Testis (tissue), 3 donors: ENCODE data around the gene RAI1. TPM values are rescaled to one million over a fixed set of nuclear protein-coding genes. Genes with fewer than 3 reads are reported as not detected.
A peak's percentile ranks its signal among the peaks of the same experiment; 100 is the strongest.

Experiments used
- DNase-seq: peaks from one replicate; pipeline ENCODE4 v3.0.0-alpha.2; 2019
- H3K27ac ChIP-seq, 2 donors: fragments of 200-600 bp; sonication (generic); one replicate each; pipeline ENCODE4 v1.5.1; 2019
- H3K27me3 ChIP-seq: fragments of 200-600 bp; sonication (generic); one replicate; pipeline ENCODE4 v1.5.1; 2019
- H3K36me3 ChIP-seq: fragments of 200-600 bp; sonication (generic); one replicate; pipeline ENCODE4 v1.5.1; 2017; ENCODE audit warnings: low read depth; ENCODE audit errors: missing control alignments
- H3K4me1 ChIP-seq: fragments of 200-600 bp; sonication (generic); one replicate; pipeline ENCODE4 v1.5.1; 2019
- H3K4me3 ChIP-seq, 2 donors: fragments of 200-600 bp; sonication (generic); one replicate each; pipeline ENCODE4 v1.5.1; 2017 to 2019
- H3K9me3 ChIP-seq: fragments of 200-600 bp; sonication (generic); one replicate; pipeline ENCODE4 v1.5.1; 2017
- CTCF ChIP-seq, 3 experiments: fragments of 450-650 bp in 2 of 3; fragments of 200-600 bp in 1 of 3; sonication (generic) in 1 of 3; IDR thresholded peaks; one replicate each; pipeline ENCODE4 v1.5.1; 2016 to 2019; ENCODE audit warnings: antibody characterized with exemption in 3 of 3, mild to moderate bottlenecking in 2 of 3, moderate library complexity in 1 of 3
- POLR2A ChIP-seq: fragments of 450-650 bp; IDR thresholded peaks from one replicate; pipeline ENCODE4 v1.6.1; 2017; ENCODE audit warnings: antibody characterized with exemption, mild to moderate bottlenecking, moderate library complexity
- WGBS, 2 donors: methylation state at CpG; one replicate each; pipeline ENCODE4 v1.1.5; 2018; 5-methylcytosine and 5-hydroxymethylcytosine counted together
- intact Hi-C: fragments of 100-400 bp; cut with DNase I; formaldehyde crosslinking; loops from one replicate; pipeline ENCODE4 v1.15.1; 2023; ENCODE audit warnings: low total_unique reads
- polyA plus RNA-seq: library from polyadenylated mRNA; stranded (reverse); fragments of 350-450 nt; fragmentation: Illumina TruSeq; extraction: RNeasy Lipid Tissue Mini Kit (QIAGEN cat#74804); gene quantifications from one replicate; pipeline ENCODE4 v1.2.3, GENCODE V29; 2014; ENCODE audit warnings: low read depth, low replicate concordance; ENCODE audit not compliant: insufficient read depth
- total RNA-seq, 2 donors: library from RNA; depleted of rRNA; stranded (reverse); fragments of >200 nt; gene quantifications; one replicate each; pipeline ENCODE4 v1.2.3, GENCODE V29; 2016

Gene RAI1
- total and polyA plus RNA-seq, 3 donors from 2014 or later, result 17.5 to 44.5 (median 42.8) TPM

DNA sequence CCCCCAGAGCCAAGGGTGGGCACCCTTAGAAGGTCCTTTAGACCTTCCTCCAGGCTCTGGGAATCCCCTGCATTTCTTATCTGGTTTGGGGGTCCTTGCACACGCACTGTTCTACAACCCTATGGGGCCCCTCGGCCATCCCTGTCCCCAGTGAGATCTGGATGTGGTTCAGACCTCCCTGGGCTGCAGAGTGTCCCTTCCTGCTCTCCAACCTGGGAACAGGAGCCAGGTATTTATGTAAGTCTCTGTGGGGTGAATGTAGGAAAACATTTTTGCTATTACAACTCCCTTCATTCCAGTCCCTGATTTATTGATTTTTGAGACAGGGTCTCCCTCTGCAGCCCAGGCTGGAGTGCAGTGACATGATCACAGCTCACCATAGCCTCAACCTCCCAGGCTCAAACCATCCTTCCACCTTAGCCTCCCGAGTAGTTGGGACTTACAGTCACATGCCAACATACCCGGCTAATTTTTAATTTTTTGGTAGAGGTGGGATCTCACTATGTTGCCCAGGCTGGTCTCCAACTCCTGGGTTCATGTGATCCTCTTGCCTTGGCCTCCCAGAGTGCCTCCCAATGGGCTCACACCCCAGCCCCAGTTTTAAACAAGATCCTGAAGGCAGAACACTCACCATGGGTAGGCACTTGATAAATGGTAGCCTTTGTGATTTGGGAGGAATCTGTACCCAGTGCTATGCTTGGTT is 61.6 kb downstream of the RAI1 start:
- Histone ChIP-seq H3K4me1 (peaks cover 47% of the 10 kb centered on the region), H3K9me3 (no peaks in the 10 kb centered on the region), H3K4me3 (no peak overlapping the region), H3K27me3 (no peaks in the 10 kb centered on the region), H3K36me3 (no peaks in the 10 kb centered on the region), H3K27ac (peak overlapping the region in 1 of 2 donors; percentile 76)
- intact Hi-C loops, result no loop called here
- no peak for TF ChIP-seq CTCF (IDR thresholded peaks at IDR 0.05)
- no peak for TF ChIP-seq POLR2A
- WGBS, 2 donors, result 64 to 76% methylated on average over 4 of the region's 4 CpGs
- DNase-seq, result no peak

GRCh38 chr17:17743391-17744112 is 62.3 kb downstream of the RAI1 start:
- Histone ChIP-seq H3K9me3 (no peaks in the 10 kb centered on the region), H3K27me3 (no peaks in the 10 kb centered on the region), H3K36me3 (no peaks in the 10 kb centered on the region), H3K4me1 (peaks cover 40% of the 10 kb centered on the region), H3K4me3 (no peak overlapping the region), H3K27ac (no peak overlapping the region)
- no peak for TF ChIP-seq CTCF (IDR thresholded peaks at IDR 0.05)
- TF ChIP-seq POLR2A, result no peak
- no peak for DNase-seq
- WGBS, 2 donors, result 80 to 81% methylated on average over 1 to 13 of the region's 14 CpGs
- intact Hi-C loops, result no loop called here

DNA sequence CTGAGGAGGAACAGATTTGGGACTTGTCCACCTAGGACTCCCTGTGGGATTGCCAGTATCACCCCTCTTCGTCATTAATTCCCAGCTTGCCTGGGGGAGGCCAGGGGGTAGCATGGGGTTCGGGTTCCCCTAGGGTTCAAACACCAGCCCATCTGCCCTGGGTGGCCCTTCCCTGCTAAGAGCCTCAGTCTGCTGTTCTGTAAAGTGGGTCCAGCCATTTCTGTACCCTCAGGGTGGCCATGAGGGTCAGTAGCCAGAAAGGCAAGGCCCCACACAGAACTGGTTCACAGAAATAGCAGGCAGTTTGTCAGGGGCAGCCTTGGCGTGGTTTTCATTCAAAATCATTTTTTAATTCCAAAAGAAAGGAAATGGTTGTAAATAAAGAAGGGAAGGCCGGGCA is 62.9 kb downstream of the RAI1 start:
- no peaks in the 10 kb centered on the region for H3K36me3 ChIP-seq
- intact Hi-C loops, result no loop called here
- H3K9me3 ChIP-seq, result no peaks in the 10 kb centered on the region
- H3K27me3 ChIP-seq, result no peaks in the 10 kb centered on the region
- 96 to 97% methylated on average over 2 to 4 of the region's 4 CpGs for WGBS, 2 donors
- TF ChIP-seq CTCF (IDR thresholded peaks at IDR 0.05) (no peak), POLR2A (no peak)
- DNase-seq, result no peak
- H3K4me1 ChIP-seq, result peaks cover 34% of the 10 kb centered on the region
- no peak overlapping the region for H3K4me3 ChIP-seq
- H3K27ac ChIP-seq, result no peak overlapping the region

DNA sequence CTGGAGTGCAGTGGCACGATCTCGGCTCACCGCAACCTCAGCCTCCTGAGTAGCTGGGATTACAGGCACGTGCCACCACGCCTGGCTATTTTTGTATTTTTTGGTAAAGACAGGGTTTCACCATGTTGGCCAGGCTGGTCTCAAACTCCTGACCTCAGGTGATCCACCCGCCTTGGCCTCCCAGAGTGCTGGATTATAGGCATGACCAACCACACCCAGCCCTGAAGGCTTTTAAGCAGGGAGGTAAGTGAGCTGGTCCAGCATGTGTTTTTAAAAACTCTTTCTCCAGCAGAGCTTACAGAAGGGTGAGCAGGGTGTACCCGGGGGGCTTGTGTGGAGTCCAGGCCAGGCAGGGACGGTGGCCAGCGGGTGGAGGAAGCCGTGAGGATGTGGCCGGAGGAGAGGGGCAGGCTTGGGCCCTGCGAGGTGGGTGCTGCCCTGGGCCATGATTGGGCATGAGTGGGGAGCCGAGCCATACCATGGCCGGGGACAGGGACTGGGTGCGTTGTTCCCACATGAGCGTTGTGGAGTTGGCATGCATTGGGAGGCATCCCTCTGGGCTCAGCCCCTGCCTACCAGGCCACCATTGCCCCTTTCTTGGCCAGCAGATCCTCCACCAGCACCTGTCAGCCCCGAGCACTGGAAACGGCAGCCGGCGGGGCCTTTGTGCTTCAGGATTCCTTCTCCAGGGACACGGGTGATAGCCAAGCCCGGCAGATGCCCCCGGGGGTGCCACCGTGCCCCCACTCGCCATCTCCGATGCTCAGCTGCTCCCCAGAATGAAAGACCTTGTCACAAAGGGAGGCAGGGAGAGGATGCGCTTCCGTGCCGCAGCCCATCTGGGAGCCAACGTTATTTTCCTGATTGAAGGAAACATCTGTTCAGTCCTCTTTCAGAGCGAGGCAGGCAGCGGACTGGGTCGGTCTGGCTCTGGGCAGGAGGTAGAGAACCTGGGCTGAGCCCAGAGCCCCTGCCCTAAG is 64.5 kb downstream of the RAI1 start:
- no peaks in the 10 kb centered on the region for H3K36me3 ChIP-seq
- DNase-seq, result no peak
- no peak overlapping the region for H3K4me3 ChIP-seq
- intact Hi-C loops, result no loop called here
- no peaks in the 10 kb centered on the region for H3K9me3 ChIP-seq
- H3K27me3 ChIP-seq, result no peaks in the 10 kb centered on the region
- no peak for TF ChIP-seq POLR2A
- no peak for TF ChIP-seq CTCF (IDR thresholded peaks at IDR 0.05)
- peaks cover 18% of the 10 kb centered on the region for H3K4me1 ChIP-seq
- no peak overlapping the region for H3K27ac ChIP-seq
- WGBS, 2 donors, result 84 to 98% methylated on average over 8 to 33 of the region's 33 CpGs
